Loucy (cell line): ENCODE measurements around the gene ZNF22.

Experiments
- H2AFZ ChIP-seq: fragments of 200-600 bp; sonication (generic); 2 replicates; pipeline ENCODE4 v1.6.0; 2016; ENCODE audit warnings: antibody characterized with exemption, mild to moderate bottlenecking, low read length, moderate library complexity
- H3F3A ChIP-seq: fragments of 200-600 bp; 2 replicates; pipeline ENCODE4 v1.6.0; 2016; ENCODE audit warnings: antibody characterized with exemption, low read depth, mild to moderate bottlenecking
- H3K27me3 ChIP-seq: fragments of 200-600 bp; sonication (generic); 2 replicates; pipeline ENCODE4 v1.6.1; 2014; ENCODE audit warnings: low read length, mild to moderate bottlenecking; ENCODE audit not compliant: insufficient read depth, poor library complexity, severe bottlenecking
- H3K36me3 ChIP-seq: fragments of 200-600 bp; sonication (generic); 2 replicates; pipeline ENCODE4 v1.6.1; 2016; ENCODE audit warnings: low read length; ENCODE audit not compliant: insufficient read depth
- H3K4me1 ChIP-seq: fragments of 200-600 bp; sonication (generic); 2 replicates; pipeline ENCODE4 v1.5.1; 2014; ENCODE audit warnings: low read length, mild to moderate bottlenecking; ENCODE audit not compliant: insufficient read depth, poor library complexity, severe bottlenecking
- H3K4me2 ChIP-seq: fragments of 200-600 bp; sonication (generic); 2 replicates; pipeline ENCODE4 v1.6.0; 2014; ENCODE audit warnings: antibody characterized with exemption, low read length, low read depth, mild to moderate bottlenecking; ENCODE audit not compliant: poor library complexity, severe bottlenecking
- H3K4me3 ChIP-seq: fragments of 200-600 bp; sonication (generic); 2 replicates; pipeline ENCODE4 v1.5.1; 2014; ENCODE audit warnings: low read length, mild to moderate bottlenecking, mixed read lengths; ENCODE audit not compliant: poor library complexity, severe bottlenecking
- H3K79me2 ChIP-seq: fragments of 200-600 bp; sonication (generic); 2 replicates; pipeline ENCODE4 v1.6.1; 2014; ENCODE audit warnings: low read length; ENCODE audit not compliant: insufficient read depth
- H3K9ac ChIP-seq: fragments of 200-600 bp; sonication (generic); 2 replicates; pipeline ENCODE4 v1.6.0; 2014; ENCODE audit warnings: mild to moderate bottlenecking, low read depth, low read length, moderate library complexity; ENCODE audit not compliant: poor library complexity, severe bottlenecking
- H3K9me2 ChIP-seq: fragments of 200-600 bp; sonication (generic); replicated peaks from 2 replicates; pipeline ENCODE4 v1.6.1; 2016; ENCODE audit warnings: low read depth, low read length, mixed read lengths
- H3K9me3 ChIP-seq: fragments of 200-600 bp; sonication (generic); 2 replicates; pipeline ENCODE4 v1.6.1; 2014; ENCODE audit warnings: mild to moderate bottlenecking, antibody characterized with exemption, low read length, low read depth; ENCODE audit not compliant: insufficient read depth
- H4K20me1 ChIP-seq: fragments of 200-600 bp; sonication (generic); 2 replicates; pipeline ENCODE4 v1.6.0; 2014; ENCODE audit warnings: antibody characterized with exemption, low read length, mild to moderate bottlenecking; ENCODE audit not compliant: insufficient read depth, poor library complexity, severe bottlenecking
- CTCF ChIP-seq: fragments of 200-600 bp; sonication (generic); conservative IDR thresholded peaks from 2 replicates; pipeline ENCODE4 v1.5.1; 2014; ENCODE audit warnings: mild to moderate bottlenecking, antibody characterized with exemption, low read length
- EZH2phosphoT487 ChIP-seq: fragments of 200-600 bp; IDR thresholded peaks from 2 replicates; pipeline ENCODE4 v1.6.1; 2018; ENCODE audit warnings: antibody characterized with exemption, mild to moderate bottlenecking, moderate library complexity, borderline replicate concordance

Gene ZNF22

GRCh38 chr10:44995581-44995913 is 5.2 kb upstream of the ZNF22 start:
- H2AFZ ChIP-seq = no peak overlapping the region
- H3K4me1 ChIP-seq = peaks cover 70% of the 10 kb centered on the region
- no peaks in the 10 kb centered on the region for H3K9me2 ChIP-seq
- H3K79me2 ChIP-seq = peaks cover 29% of the 10 kb centered on the region
- no peaks in the 10 kb centered on the region for H3K9me3 ChIP-seq
- no peaks in the 10 kb centered on the region for H3K36me3 ChIP-seq
- peak overlapping the region; percentile 49 for H3K4me3 ChIP-seq
- peak overlapping the region; percentile 74 for H3K4me2 ChIP-seq
- no peaks in the 10 kb centered on the region for H4K20me1 ChIP-seq
- H3K27me3 ChIP-seq = no peaks in the 10 kb centered on the region
- H3F3A ChIP-seq = peaks cover 17% of the 10 kb centered on the region; the same call in 1 of the 2 replicates
- TF ChIP-seq EZH2phosphoT487 (no peak), CTCF (no peak)
- H3K9ac ChIP-seq = peak overlapping the region; percentile 71

- H3K4me2 ChIP-seq = peak overlapping the region; percentile 74
- H2AFZ ChIP-seq = no peak overlapping the region
- no peak for TF ChIP-seq CTCF
- no peak for TF ChIP-seq EZH2phosphoT487
- no peaks in the 10 kb centered on the region for H3K9me3 ChIP-seq
- H3K79me2 ChIP-seq = peaks cover 30% of the 10 kb centered on the region
- peaks cover 70% of the 10 kb centered on the region for H3K4me1 ChIP-seq
- H3K9ac ChIP-seq = peak overlapping the region; percentile 71
- no peaks in the 10 kb centered on the region for H4K20me1 ChIP-seq
- H3K9me2 ChIP-seq = no peaks in the 10 kb centered on the region
- H3F3A ChIP-seq = peaks cover 18% of the 10 kb centered on the region; the same call in 1 of the 2 replicates
- H3K36me3 ChIP-seq = no peaks in the 10 kb centered on the region
- H3K27me3 ChIP-seq = no peaks in the 10 kb centered on the region
- peak overlapping the region; percentile 49 for H3K4me3 ChIP-seq
Observed at GRCh38 chr10:44995914-44996669, 4.6 kb upstream of the ZNF22 start.

- Histone ChIP-seq H3K4me2 (peak overlapping the region; percentile 74), H3K79me2 (peaks cover 41% of the 10 kb centered on the region), H3K36me3 (peaks cover 4% of the 10 kb centered on the region; the same call in 1 of the 2 replicates), H3K9me3 (peaks cover 2% of the 10 kb centered on the region), H3K4me1 (peaks cover 77% of the 10 kb centered on the region), H2AFZ (no peak overlapping the region), H3K27me3 (no peaks in the 10 kb centered on the region), H3K9me2 (no peaks in the 10 kb centered on the region), H3F3A (peaks cover 20% of the 10 kb centered on the region; the same call in 1 of the 2 replicates), H3K9ac (peak overlapping the region; percentile 92), H3K4me3 (peak overlapping the region; percentile 49), H4K20me1 (peaks cover 8% of the 10 kb centered on the region)
- no peak for TF ChIP-seq CTCF
- no peak for TF ChIP-seq EZH2phosphoT487
Observed at GRCh38 chr10:44997105-44997748, 3.5 kb upstream of the ZNF22 start.
